GM21576 (cell line): Measurements from ENCODE around the gene ABAT.
"Not testable (repeated sequence)": the region's sequence is repeated elsewhere in the genome, so short reads cannot be mapped to it uniquely, and the experiment has no call there.

Experiments
- ATAC-seq: cut with Tn5 transposase; IDR thresholded peaks from one replicate; pipeline ENCODE4 v1.9.1; 2021; ENCODE audit warnings: mild to moderate bottlenecking, moderate library complexity; ENCODE audit not compliant: unreplicated experiment

ABAT gene

GRCh38 chr16:8774208-8774607 lies 99.8 kb downstream of the ABAT start:
- ATAC-seq, result no peak

GRCh38 chr16:8775359-8775758 lies 100.9 kb downstream of the ABAT start:
- ATAC-seq, result no peak

DNA sequence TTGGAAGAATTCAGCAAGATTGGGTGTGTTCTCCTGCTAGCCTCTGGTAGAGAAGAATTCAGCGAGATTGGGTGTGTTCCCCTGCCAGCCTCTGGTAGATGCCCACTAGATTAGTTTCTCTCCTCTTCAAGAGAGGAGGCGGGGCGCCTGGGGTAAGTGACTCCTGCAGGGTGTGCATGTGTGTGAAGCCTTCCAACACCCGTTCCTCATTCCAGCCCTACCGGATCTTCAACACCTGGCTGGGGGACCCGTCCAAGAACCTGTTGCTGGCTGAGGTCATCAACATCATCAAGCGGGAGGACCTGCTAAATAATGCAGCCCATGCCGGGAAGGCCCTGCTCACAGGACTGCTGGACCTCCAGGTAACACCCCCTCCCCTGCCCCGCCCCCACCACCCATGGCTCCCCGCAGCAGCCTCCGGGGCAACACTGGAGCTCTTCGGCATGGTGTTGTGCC lies 101.7 kb downstream of the ABAT start:
- no peak for ATAC-seq

GRCh38 chr16:8777217-8777616 lies 102.8 kb downstream of the ABAT start:
- ATAC-seq, result no peak

- no peak for ATAC-seq
Measured at GRCh38 chr16:8781797-8782196, 107.4 kb downstream of the ABAT start.

- no peak for ATAC-seq
Measured at GRCh38 chr16:8782673-8783072, 108.3 kb downstream of the ABAT start.

- no peak for ATAC-seq
Measured at GRCh38 chr16:8785408-8785807, 111.0 kb downstream of the ABAT start.

- ATAC-seq, result not testable (repeated sequence)
Measured at GRCh38 chr16:8786316-8786715, 111.9 kb downstream of the ABAT start.

GRCh38 chr16:8788578-8789172 lies 114.3 kb downstream of the ABAT start:
- ATAC-seq, result no peak

GRCh38 chr16:8795091-8795490 lies 120.7 kb downstream of the ABAT start:
- no peak for ATAC-seq

DNA sequence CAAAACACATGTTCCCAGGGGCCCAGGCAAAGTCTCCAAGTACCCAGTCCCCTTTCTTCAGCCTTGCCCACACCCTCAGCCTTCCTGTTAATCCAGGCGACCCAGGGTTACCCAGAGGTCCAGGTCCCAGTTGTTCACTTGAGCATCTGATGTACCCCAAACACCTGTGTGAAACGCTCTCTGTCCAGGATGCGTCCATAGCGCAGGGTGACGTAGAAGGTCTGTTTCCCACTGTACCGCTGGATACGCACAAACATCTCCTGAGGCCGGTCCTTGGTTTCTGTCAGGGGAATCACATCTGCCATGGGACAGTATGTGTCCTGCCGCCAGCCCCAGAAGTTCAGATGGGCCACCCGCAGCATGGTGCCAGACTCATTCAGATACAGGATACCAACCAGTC lies 121.4 kb downstream of the ABAT start:
- ATAC-seq, result no peak

- no peak for ATAC-seq
Measured at GRCh38 chr16:8796469-8797363, 122.3 kb downstream of the ABAT start.

DNA sequence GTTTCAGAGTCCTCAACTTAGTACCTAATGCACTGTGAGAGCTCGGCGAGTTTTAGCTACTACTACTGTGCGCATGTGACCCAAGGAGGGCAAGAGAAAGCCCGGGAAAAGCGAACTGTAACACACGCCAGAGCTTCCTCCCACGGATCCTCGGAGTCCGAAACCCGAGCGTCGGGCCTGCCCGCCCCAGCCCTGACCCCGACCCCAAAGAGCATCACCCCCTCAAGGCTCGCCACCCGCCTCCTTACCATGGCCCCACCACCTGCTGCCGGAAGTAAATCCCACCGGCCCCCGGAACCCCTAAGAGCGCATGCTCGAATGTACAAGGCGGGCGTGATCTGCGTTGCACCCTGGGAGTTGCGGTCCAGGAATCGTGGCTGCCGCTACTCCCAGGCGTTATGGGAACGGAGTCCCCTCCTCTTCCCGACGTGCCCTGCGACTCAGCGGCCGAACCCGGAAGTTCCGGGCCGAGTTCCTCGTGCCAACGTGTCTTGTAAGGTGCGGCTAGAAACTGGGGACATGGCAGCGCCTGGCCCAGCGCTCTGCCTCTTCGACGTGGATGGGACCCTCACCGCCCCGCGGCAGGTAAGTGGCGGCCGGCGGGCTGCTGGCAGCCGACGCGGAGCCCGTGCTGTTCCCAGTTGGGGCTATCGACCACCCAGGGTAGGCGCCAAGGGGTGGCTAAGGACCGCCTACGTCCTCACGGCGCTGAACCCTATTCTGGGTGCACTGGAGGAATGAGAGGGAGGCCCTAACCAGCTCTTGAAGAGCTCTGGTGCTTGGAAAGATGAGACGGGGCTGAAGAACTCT lies 123.2 kb downstream of the ABAT start, which contains the start of the genes PMM2 and TMEM186:
Gene PMM2, plus strand, starts transcription at position 476 of the 810 bp plus-strand sequence. Its CDS starts 44 bp downstream, at position 520.
Gene TMEM186, minus strand, starts transcription at position 276 of the 810 bp plus-strand sequence. Its CDS starts 25 bp downstream, at position 251.
- peak; percentile 97 for ATAC-seq

DNA sequence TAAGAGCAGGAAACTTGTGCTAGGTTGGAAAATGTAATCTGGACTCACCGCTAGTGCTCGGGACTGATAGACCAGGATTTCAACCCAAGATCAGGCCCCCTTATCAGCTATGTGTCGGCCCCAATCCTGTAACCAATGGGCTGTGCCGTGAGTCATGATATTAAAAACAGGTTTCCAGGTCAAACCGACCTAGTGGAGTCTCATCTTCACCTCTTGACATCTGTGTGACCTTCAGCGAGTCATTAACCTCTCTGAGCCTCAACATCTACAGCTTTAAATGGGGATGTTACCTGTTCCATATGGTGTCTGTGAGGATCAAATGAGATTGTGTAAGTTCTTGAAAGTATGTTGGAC lies 123.7 kb downstream of the ABAT start:
- no peak for ATAC-seq

- no peak for ATAC-seq
Measured at GRCh38 chr16:8798535-8799157, 124.2 kb downstream of the ABAT start.

DNA sequence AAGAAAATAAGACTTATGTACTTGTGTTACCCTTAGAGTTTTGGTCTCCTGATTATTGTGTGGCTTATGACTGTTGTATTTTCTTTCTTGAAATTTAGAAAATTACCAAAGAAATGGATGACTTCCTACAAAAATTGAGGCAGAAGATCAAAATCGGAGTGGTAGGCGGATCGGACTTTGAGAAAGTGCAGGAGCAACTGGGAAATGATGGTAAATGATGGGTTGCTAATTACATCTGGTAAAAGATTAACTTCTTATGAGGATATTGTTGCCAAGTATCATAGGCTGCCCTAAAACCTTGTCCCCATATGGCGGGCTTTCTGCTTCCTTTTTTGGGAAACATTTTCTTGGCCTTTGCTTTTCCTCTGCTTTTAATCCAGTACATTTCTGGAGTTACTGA lies 127.3 kb downstream of the ABAT start:
- ATAC-seq, result no peak

DNA sequence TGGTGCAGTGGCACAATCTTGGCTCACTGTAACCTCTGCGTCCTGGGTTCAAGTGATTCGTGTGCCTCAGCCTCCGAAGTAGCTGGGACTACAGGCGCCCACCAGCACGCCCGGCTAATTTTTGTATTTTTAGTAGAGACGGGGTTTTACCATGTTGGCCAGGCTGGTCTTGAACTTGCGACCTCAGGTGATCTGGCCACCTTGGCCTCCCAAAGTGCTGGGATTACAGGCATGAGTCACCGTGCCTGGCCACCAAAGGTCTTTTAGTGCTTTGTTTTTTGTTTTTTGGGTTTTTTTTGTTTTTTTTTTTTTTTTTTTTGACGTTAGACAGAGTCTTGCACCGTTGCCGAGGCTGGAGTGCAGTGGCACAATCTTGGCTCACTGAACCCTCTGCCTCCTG lies 129.3 kb downstream of the ABAT start:
- ATAC-seq, result not testable (repeated sequence)

DNA sequence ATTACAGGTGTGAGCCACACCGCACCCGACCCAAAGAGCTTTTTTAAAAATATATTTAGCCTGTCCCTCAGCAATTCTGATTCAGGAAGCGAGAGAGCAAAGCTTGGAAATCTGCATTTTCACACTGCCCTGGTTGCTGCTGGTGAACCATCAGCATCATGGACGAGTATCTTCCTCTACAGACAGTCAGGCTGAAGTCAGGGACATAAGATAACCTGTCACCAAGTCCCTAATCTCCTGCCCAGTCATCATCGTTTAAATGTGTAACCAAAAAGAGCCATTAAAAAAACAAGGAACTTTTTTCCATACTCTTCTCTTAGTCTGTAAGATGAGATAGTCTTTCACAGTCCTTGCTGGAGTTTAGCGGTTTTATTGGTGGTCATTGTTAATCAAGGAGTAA lies 129.9 kb downstream of the ABAT start:
- ATAC-seq, result no peak

DNA sequence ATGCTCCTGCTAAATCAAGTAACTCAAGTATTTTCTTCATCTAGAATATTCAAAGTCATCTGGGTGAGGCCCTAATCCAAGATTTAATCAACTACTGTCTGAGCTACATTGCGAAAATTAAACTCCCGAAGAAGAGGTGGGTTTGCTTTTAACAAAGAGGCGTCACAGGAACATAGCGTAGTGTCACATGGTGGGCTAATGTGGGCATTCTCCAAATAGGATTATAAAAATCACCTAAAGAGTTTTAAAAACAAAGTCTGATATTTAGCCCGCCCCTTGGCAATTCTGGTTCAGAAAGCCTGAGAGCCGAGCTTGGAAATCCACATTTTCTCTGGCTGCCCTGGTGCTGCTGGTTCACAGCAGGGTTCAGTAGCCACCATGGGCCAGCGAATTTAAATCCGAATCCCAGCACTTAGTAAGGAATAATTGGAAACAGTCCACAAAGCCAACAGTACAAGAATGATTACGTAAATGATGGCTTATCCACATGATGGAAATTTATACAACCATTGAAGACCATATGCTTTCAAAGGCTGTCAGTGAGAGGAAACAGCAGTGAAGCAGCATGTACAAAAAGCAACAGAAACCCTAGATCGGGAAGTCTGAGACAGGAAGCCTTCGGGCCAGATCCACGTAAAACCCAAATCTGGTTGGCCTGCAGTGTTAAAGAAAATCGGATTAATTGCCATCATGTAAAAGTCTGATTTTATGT lies 132.0 kb downstream of the ABAT start:
- ATAC-seq, result no peak

- ATAC-seq, result no peak
Measured at GRCh38 chr16:8807189-8807588, 132.8 kb downstream of the ABAT start.
